Stimulated activated CD4-positive, alpha-beta T cell treated with anti-CD3 and anti-CD28 coated beads, Interleukin-2, amount 100 ng/mL, for 4 hours (primary cell): ENCODE data around the gene RBM41.
"Not testable (repeated sequence)": the region's sequence is repeated elsewhere in the genome, so short reads cannot be mapped to it uniquely, and the experiment has no call there.

Source experiments
- DNase-seq: peaks from one replicate; pipeline ENCODE4 v3.0.0-alpha.2; 2020; ENCODE audit warnings: low read depth

The RBM41 gene

GRCh38 chrX:107118322-107119147 lies at the start of gene RBM41:
RBM41 (minus strand) TSS chrX:107118822; CDS start chrX:107118773, 49 bp downstream.
- peak; percentile 62 for DNase-seq

DNA sequence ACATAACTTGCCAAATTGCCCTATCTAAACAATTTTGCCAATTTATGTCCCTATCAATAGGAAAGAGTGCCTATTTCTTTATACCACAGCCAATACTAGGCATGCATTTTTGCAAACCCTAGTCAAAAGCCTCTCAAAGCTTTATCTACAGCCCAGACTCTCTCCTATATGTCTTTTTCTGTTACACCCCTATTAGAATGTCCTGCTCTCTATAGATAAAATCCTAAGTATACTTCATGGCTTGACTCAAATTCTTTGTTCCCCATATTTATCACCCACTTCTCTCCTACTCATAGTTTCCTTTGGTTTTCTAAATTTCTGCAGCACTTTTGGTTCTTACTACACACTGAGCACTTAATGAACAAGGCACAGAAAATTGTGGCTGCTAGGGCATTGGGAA lies 49.6 kb upstream of the RBM41 start:
- no peak for DNase-seq

DNA sequence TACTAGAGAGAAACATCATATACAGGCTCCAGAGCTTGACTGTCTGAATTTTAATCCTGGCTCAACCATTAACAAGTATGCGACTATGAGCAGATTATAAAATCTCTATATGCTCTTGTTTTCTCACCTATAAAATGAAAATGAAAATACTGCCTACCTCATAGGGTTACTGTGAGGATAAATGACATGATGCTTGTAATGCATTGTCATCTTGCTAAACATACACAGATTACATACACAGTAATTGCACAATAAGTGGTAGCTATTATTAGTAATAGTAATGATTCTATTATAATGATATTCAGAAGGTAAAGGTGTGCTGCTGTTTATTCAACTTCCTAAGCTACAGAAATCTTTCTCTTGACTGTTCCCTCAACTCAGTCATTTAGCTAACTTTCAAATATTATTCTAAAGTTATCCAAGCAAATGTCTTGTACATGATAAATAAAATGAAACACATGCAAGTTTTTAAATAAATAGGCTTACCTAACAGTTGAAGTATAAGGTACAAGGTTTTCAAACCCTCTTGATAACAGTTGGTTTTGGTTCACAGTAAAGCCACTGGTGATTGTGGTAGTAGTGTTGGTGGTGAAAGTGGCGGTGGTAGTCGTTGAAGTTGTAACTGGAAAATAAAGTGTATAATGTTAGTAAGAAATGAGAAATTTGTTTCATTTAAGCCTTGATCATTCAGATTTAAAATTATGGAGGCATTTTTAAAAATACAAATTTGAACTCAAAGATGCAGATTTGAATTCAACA lies 48.7 kb upstream of the RBM41 start:
- no peak for DNase-seq

DNA sequence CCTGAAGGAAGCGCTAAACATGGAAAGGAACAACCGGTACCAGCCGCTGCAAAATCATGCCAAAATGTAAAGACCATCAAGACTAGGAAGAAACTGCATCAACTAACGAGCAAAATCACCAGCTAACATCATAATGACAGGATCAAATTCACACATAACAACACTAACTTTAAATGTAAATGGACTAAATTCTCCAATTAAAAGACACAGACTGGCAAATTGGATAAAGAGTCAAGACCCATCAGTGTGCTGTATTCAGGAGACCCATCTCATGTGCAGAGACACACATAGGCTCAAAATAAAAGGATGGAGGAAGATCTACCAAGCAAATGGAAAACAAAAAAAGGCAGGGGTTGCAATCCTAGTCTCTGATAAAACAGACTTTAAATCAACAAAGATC lies 39.0 kb upstream of the RBM41 start:
- DNase-seq, result not testable (repeated sequence)

DNA sequence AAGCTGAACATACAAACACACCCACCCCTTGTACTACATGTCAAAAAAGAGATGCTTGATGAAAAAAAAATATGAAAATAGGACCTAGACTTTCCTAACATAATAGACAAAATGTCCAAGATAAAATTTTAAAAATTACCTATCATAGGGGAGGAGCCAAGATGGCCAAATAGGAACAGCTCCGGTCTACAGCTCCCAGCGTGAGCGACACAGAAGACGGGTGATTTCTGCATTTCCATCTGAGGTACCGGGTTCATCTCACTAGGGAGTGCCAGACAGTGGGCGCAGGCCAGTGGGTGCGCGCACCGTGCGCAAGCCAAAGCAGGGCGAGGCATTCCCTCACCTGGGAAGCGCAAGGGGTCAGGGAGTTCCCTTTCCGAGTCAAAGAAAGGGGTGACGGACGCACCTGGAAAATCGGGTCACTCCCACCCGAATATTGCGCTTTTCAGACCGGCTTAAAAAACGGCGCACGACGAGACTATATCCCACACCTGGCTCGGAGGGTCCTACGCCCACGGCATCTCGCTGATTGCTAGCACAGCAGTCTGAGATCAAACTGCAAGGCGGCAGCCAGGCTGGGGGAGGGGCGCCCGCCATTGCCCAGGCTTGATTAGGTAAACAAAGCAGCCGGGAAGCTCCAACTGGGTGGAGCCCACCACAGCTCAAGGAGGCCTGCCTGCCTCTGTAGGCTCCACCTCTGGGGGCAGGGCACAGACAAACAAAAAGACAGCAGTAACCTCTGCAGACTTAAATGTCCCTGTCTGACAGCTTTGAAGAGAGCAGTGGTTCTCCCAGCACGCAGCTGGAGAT lies 37.2 kb upstream of the RBM41 start:
- not testable (repeated sequence) for DNase-seq

- DNase-seq, result no peak
These were observed 36.4 kb upstream of the RBM41 start for GRCh38 chrX:107154787-107155620.

DNA sequence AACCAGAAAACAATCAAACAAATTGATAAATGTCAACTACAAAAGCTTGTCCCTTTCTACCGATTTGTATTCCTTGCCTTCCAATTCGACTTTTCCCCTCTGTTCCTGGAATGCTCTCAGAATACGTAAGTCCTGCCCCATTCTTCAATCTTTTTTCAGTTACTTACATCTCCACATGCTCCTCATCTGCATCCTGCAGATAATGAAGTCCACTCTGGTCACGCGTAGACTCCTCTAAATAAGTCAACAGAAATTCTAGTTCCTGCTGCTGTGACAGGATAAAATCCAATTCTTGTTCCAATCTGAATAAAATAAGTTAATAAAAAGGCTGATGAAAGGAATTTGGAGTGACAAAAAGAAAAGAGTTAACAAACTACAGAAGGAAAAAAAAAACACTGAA lies 34.4 kb upstream of the RBM41 start:
- no peak for DNase-seq

DNA sequence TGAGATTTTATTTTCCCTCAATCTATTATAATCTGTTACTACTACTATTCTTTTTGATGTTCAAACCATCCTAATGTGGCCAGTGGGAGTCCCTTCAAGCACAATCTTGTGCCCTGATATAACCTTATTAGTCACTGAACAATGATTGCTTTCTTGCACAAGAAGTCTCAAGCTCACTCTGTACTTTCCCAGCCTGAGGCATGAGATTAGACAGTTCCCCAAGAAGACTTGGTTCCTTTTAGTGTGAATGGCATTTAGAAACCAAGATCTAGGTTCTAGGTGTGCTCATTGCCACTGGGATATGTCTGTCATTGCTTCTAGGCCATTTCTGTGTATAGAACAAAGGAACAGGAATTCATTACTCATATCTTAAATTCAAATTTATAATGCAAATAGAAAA lies 28.0 kb upstream of the RBM41 start:
- DNase-seq, result no peak

- no peak for DNase-seq
These were observed 17.3 kb upstream of the RBM41 start for GRCh38 chrX:107135965-107136307.

DNA sequence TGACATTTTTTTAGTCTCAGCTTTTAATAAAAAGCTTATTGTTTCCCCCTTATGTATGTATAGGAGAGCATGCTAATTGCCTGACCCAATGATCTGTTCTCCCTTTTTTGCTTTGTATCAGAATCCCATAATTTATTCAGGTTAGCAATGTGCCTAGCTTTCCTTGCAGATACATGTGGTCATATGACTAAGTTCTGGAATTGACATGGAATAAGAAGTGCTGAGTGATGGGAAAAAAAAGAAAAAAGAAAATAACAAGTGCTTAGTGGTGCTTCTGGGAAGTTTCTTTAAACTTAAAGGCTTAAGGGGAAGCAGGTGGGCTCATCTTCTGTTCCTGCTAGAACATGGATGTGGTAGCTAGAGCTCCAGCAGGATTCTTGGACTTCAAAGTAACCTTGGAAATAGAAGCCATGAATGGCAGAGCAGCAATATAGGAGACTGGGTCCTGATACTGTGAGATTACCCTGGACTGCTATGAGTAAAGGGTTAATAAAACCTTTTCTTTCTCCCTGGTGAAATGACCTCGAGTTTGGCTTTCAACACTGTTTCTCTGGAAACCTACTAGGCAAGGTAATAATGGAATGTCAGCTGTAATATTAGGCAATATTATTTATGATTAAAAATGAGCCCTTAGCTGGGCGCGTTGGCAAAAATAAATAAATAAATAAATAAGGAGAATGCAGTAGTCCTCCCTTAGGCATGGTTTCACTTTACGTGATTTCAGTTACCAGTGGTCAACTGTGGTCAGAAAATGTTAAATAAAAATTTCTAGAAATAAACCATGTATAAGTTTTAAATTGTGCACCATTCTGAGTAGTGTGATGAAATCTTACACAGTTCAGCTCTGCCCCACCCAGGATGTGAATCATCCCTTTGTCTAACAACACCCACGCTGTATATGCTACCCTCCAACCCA lies 16.7 kb upstream of the RBM41 start:
- no peak for DNase-seq

DNA sequence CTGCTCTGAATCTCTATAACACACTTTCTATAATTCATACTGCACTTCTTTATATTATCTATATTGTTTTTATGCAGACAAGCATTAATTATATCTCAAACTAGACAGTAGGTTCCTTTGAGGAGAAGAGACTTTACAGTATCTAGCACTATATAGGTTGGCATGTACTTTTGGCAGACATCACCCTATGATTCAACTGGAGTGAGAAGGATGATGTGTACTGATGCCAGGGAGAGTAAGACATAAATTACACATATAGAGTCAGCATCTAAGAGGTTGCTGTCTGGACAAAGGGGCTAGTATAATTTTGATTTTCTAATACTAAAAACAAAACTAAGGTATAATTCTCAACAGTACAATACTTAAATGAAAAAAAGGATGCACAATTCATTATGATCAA lies 5.1 kb upstream of the RBM41 start:
- DNase-seq, result no peak

GRCh38 chrX:107119283-107119682 lies 661 bp upstream of the RBM41 start:
- DNase-seq, result no peak

DNA sequence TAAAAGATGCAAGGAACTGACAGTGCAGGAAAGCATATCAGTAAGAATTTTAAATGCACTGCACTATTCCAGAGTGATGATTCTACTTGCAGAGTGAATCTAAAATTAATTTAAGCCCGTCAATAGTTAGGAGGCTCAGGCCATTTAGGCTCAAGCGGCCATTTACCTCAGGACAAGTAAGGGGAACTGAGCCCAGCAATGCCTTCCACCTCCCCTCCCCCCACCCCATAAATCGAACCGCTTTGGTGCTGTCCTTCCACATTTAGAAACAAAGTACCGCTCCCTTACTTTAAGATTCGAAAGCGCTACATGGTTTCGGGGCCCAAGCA lies 665 bp downstream of the RBM41 start:
- DNase-seq, result no peak

DNA sequence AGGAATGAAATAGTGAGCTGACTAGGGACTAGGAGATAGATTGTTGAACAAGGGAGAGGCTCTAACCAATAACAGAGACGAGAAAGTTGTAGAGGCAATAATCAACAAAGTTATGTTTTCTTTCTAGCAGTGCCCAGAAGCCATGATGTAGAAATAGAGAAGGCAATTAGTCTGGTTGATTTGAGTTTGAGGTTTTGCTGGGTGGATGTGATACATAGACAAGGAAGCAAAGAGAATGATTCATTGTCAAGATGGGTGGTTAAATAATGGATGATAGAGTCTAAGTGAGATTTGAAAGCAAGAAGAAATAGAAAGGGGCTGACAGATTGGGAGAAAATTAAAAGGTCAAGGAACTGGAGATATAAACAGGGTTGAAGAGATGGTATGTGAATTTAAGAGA lies 11.2 kb downstream of the RBM41 start:
- no peak for DNase-seq

DNA sequence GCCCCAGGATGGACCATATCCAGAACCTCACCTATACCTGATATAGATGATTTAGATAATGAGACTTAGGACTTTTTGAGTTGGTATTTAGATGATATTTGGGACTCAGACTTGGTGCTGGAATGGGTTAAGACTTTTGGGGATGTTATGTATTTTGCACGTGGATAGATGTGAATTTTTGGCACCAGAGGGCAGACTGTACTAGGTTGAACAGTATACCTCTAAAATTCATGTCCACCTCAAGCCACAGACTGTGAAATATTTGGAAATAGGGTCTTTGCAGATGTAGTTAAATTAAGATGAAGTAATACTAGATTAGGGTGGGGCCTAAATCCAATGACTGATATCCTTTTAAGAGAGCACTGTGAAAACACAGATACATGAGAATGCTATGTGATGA lies 15.6 kb downstream of the RBM41 start:
- no peak for DNase-seq

DNA sequence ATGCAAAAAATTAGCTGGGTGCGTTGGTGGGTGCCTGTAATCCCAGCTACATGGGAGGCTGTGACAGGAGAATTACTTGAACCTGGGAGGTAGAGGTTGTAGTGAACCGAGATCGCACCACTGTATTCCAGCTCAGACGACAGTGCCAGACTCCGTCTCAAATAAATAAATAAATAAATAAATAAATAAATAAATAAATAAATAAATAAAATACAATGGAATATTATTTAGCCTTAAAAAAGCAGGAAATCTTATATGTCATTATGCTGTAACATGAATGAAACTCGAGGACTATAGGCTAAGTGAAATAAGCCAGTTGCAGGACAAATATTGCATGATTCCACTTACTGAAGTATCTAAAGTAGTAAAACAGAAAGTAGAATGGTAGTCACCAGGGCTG lies 42.5 kb downstream of the RBM41 start:
- DNase-seq, result no peak

DNA sequence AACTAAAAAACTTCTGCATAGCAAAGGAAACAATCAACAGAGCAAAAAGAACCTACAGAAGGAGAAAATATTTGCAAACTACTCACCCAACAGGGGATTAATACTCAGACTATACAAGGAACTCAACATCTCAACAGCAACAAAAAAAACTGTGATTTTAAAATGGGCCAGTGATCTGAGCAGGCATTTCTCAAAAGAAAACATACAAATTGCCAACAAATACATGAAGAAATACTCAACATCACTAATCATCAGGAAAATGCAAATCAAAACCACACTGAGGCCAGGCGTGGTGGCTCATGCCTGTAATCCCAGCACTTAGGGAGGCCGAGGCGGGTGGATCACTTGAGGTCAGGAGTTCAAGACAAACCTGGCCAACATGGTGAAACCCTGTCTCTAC lies 60.9 kb downstream of the RBM41 start:
- DNase-seq, result not testable (repeated sequence)

GRCh38 chrX:107054978-107055377 lies 63.6 kb downstream of the RBM41 start:
- no peak for DNase-seq

DNA sequence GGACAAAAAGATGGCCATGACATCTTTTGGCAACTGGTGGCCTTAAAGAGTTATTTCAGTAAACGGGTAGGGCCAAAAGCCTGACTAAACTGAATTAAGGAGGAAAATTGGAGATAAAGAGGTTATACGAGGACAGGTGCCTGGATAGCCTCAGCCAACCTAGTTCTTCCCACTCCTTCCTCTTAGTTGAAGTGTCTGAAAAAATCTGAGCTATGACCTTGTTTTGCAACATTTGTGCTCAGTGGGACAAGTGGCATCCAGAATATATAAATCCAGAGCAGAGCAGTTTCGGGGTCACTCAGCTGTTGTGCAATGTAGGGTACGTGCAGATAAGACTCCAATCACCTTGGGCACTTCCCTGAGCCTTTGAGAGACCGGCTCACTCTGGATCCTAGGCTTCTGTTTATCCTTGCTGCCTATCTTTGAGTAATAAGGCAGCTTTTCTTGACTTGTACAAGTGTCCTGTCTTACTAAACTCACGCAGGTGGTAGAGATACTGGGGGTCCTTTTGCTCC lies 68.4 kb downstream of the RBM41 start:
- DNase-seq, result no peak

DNA sequence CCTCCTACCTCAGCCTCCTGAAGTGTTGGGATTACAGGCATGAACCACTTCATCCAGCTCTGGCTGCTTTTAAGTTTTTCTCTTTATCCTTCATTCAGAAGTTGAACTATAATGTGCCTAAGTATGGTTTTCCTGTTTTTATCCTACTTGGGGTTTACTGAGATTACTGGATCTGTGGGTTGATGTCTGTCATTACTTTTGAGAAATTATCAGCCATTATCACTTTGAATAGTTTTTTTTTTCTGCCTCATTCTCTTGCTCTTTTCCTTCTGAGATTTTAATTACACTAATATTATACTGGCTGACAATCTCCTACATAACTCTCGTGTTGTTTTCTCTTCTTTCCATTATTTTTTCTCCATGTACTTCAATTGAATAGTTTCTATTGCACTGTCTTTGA lies 71.0 kb downstream of the RBM41 start:
- DNase-seq, result no peak

- DNase-seq, result no peak
These were observed 88.9 kb downstream of the RBM41 start for GRCh38 chrX:107029752-107030151.
